GOT3 (cell line): ENCODE measurements around the gene COL18A1.

Experiments
- DNase-seq: peaks from one replicate; lab custom pipeline; 2025; ENCODE audit warnings: mixed read lengths; lab: John Stamatoyannopoulos, UW

Gene COL18A1

DNA sequence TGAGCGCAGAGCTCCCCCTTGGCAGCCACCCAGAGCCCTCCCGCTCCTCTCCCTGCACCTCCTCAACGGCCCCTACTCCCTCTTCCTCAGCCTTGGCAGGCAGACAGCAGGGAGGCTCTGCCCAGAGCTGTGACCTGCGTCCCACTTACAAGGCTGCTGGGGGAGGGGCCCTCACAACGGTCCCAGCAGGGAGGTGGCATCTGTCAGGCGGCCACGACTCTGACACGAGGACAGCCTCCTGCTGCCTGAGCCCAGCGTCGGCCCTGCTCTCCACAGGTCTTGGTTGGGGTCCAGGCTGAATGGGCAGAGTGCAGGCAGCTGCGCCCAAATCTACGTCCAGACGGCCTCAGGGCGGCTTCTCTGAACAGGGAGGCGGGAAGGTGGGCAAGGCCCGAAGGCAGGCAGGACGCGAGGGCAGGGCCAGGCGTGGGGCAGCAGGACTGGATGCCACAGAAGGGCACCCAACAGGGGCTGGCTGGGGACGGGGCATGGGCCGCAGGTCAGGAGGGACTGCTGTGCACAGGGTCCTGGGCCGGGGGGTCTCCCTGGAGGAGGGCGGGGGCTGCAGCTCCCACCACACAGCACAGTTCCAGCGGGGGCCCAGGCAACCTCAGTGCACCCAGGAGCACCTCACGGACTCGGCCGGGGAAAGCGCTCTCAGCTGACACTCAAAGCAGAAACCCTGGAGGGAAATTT is 129.8 kb downstream of the COL18A1 start:
- DNase-seq: no peak

DNA sequence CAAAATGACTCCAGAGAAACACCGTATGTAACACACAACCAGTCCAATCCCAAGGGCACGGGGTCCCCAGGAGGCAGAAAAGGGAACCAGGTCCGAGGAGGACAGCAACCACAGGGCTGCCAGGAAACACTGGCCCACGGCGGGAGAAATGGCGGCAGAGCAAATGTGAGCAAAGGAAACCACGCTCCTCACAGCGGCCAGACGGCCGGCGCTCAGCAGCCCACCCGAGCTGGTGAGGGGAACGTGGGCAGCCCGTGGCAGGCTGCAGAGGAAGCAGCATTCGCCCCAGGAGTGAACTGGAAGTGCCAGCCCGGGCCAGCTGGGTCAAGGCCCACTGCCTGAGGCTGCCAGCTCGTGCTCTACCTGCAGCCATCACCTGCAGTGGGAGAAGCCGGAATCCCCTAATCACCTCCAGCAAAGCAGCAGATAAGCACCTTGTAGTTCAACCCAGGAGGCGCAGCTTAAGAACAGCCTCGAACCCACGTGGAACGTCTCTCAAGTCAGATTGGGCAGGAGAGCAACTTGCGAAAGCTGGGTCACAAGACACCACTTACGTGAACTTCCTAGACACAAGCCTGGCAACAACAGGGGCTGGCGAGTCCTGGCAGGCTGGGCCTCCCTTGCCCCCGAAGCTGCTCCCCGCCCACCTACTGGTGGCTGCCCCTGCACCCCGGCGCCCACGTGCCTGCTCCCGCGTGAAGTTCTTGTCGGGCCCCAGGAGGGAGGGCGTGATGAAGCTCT is 130.5 kb downstream of the COL18A1 start:
- no peak for DNase-seq

DNA sequence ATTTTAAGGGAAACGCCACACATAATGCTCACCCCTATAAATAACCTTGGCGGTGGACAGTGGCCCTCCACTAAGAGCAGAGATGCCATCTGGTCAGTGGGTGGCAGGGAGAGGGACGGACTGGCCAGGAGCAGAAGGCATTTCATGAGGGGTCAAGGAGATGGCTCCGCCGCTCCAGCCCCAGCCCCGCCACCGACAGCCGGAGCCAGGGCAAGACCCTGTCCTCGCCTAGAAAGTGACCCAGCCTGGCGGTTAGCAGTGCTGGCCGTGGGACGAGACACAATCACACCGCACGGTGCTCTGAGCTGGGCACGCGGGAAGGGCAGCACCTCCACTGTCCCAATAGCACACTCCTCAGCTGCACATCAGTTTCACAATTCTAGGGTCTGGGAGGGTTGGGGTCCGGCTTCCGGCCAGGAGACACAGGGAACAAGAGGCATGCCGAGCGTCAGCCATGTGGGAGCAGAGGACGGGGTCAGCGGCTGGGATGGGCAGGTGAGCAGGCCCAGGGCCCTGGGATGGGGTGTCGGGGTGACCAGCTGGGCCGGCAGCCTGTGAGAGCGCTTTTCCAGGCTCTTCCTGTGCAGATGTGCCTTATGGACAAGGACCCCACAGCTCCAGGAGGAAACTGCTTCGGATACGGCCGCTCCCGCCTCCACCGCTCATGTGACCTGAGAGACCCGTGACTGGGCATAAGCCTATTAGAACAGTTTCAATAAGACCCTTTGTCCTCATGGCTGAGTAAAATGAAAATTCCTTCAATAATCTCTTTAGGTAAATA is 131.5 kb downstream of the COL18A1 start:
- no peak for DNase-seq

DNA sequence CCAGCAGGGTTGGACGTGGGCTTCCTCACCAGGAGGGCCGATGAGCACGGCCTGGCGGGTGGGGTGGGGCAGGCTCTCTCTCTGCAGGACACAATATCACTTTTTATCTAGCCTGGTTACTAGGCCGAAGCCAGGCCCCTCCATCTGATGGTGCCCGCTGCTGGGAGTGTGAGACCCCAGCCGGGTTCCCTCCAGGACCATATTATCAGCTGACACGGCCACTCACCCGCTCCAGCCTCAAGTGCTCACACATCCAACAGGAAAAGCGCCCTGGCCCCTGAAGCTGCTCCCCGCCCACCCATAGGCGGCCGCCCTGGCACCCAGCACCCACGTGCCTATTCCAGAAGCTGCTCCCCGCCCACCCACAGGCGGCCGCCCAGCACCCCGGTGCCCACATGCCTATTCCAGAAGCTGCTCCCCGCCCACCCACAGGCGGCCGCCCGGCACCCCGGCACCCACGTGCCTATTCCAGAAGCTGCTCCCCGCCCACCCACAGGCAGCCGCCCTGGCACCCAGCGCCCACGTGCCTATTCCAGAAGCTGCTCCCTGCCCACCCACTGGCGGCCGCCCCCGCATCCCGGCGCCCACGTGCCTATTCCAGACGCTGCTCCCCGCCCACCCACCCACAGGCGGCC is 132.3 kb downstream of the COL18A1 start:
- no peak for DNase-seq

DNA sequence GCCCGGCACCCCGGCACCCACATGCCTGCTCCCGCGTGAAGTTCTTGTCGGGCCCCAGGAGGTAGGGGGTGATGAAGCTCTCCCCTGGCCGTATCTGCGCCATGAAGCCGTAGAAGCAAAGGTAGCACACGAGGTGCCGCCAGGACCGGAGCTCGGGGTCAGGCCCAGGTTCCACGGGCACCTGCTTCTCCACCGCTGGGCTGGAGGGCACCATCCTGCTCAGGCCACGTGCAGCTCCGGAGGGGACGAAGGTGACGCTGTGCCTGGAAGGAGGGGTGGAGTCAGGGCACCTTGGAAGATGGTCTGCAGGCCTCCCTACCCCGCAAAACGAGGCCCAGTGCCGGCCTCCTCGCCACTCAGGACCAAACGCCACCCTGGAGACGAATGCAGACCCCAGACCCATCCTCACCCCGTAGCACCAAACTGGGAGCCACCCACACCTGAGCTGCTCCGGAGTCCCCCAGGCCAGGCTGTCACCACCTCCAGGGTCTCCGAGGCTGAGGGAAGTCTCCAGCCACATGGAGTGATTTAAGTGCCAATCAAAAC is 132.9 kb downstream of the COL18A1 start:
- no peak for DNase-seq

DNA sequence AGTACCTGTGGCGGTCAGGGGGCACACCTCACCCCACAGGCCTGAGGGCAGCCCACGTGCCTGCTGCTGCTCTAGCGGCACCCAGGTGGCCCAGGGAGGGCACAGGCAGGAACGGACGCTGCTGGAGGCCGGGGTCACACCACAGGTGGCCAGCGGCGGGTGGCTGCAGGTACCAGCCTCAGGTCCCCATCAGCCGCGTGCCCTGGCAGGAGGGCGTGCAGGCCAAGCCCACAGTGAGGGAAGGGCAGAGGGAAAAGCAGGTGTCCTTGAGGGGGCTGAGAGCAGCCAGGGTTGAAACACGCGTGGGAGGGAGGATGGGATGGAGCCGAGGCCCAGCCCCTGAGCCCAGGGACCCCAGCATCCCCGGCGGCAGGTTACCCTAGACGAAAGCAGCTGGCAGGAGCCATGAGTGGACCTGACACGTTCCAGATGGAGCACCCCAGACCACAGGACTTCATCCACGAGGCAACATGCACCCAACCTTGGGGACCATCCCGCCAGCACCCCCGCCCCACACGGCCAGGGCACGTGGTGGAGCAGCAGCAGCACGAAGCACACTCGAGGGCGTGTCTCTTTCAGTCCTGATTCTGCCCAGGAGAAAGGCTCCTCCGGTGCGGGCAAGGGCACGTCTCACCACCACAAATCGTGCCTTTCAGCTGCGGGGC is 133.5 kb downstream of the COL18A1 start:
- no peak for DNase-seq

DNA sequence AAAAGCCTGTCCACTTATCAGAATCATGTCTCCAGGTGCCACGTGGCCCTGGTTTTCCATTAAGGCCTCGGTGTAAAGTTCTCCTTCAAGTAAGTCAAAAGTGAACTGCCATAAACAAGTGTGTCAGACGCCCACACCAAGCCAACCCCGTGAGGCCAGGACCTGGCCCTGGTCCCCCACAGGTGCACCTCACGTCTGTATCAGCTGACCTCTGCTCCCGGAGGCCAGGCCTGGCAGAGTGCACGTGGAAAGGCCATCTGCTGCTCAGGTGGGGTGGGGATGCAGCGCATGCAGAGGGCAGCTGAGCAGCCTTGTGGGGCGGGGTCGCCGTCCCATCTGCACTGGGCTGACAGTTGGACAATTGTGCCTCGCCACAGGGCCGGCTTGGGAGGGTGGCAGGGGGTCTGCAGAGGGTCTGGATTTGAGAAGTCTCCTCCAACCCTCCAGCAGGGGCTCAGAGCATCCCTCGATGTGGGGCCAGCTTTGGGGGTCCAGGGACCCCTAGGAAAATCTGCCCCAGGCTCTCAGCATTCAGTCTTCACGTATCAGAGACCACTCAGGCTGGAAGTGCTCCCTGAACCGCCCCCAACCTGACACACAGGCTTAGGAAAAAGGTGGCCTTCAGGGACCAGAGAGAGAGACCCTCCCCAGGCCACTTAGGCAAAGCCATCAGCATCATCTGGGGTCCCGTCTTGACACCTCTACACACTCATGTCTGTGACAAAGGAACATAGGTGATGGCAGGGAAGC is 134.3 kb downstream of the COL18A1 start:
- DNase-seq: no peak

DNA sequence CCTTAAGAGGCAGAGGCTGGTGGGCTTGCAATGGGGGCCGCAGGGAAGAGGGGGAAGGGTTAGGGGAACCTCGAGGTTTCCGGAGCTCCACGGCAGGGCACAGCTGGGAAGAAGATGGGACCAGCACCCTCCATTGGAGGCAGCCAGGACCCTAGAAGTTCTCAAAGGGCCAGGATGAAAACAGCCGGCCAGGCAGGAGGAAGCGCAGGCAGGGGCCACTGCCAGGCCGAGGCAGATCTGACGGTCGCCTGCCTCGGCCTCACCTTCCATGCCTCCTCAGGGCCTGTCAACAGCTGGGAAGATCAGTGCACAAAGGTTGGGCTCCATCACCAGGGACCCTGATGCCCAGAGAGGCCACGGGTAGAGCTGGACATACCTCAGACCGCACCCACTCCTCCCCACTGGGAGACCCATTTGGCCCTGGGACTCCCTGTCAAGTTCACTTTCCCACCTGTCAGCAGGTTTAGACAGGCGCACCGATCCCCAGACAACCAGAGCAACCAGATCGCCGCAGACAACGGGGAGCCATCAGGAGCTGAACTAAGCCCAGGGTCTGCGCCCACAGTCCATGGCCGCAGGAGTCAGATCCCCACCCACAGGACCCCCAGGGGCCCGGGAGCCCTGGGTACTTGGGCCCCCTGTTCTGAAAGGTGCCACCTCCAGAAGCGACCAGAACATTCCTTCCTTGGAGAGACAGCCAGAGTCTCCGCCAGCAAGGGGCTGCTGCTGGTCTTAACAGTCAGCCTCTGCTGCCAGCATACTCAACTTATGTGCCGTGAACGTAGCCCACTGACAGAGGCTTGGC is 135.0 kb downstream of the COL18A1 start:
- DNase-seq: no peak

DNA sequence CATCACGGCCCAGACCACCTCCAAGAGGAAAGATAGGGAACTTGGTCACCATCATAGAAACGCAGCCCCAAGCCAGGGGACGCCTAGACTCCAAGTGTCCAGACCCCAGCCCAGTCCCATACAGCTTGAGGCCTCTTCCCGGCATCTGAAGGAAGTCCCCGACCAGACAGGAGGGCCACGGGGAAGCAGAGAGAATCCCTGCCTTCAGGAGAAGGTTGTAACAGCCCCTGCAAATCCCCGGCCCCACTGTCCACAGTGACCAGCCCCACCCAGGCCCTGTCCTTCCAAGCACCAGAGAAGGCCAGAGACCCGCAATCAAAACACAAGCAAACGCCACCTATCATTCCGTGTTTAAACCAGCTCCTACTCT is 135.6 kb downstream of the COL18A1 start:
- DNase-seq: no peak

DNA sequence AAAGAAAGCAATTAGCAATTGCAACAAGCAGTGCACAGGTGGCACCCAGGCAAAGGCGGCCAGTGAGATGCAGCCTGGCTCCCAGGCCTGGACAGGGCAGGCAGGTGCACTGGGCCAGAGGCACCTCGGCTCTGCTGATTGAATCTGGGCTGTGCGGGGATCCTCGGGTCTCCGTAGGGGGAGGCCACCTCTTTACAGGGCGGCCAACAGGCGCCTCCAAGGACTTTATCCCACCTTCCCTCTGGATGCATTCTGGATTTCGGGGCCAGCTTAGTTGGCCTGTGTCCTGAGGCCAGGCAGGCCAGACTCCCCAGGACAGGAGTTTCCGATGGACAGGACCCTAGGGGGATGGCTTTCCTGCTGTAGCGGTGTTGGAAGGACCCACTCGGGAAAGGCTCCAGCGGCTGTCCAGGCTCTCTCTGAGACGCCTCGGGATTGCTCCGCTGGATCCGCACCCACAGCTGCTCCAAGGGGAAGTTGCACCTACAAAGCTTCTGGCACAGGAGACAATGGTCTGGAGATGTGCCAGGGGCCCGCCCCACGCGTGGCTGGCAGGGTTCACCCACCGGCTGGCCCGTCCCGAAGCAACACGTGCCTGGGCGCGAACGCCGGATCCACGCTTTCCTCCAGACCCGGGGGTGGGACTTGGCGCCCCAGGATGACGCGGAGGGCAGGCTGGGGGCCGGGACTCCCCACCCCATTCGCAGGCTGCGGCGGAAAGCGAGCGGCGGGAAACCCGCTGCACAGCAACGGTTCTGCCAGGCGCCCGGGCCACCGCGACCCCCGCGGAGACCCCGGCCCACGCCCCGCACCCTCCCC is 136.5 kb downstream of the COL18A1 start:
- peak; percentile 31 for DNase-seq

DNA sequence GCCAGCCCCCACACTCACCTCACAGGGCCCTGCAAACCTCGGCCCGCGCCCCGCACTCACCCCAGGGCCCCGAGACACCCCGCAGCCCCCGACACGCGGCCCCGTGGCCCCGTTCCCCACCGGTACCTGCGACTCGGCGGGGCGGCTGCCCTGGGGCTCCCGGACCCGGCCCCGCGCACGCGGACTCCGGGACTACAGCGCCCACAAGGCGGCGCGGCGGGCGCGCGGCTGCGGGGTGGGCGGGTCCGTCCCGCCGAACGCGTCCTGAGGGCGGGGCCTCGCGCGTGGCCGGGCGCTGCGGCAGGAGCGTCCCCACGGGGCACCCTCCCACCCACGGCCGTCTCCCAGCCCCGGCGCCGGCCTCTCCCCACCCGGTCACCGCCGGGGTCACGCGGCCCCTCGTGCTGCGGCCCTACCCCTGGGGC is 137.3 kb downstream of the COL18A1 start, which contains the start of gene SLC19A1:
Gene SLC19A1, minus strand, starts transcription at position 199 of the 425 bp plus-strand sequence. CDS start 4,481 bp downstream, outside the sequence.
- no peak for DNase-seq

DNA sequence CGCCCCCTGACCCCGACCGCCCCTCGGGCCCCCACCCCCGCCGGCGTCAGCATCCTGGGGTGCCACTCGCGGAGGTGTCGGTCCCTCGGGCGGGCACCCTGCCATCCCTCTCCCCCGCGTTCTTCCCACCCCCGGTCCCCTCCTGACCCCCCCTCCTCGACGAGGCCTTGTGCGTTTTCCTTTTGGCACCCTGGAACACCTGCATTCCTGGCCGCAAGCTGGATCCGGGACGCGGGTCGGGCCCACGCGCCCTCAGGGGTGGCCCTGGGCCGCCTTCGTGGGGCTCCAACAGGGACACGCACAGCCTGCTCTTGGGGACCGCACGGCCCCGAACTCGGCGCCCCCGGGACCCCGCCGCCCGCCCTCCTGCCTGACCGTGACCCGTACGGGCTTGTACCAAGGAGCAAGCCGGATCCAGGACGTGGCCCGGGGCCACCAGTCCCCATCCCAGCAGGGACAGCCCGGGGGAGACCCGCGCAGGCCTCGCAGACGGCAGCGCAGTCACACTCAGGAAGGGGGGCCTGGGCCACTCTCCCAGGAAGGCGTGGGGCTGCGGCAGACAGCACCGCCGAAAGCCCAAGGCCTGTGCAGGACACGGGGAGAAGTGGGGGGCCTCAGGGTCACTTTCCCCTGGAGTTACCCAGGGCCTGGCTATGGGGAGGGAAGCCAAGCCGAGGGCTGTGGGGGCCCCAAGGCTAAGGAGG is 137.9 kb downstream of the COL18A1 start:
- no peak for DNase-seq

DNA sequence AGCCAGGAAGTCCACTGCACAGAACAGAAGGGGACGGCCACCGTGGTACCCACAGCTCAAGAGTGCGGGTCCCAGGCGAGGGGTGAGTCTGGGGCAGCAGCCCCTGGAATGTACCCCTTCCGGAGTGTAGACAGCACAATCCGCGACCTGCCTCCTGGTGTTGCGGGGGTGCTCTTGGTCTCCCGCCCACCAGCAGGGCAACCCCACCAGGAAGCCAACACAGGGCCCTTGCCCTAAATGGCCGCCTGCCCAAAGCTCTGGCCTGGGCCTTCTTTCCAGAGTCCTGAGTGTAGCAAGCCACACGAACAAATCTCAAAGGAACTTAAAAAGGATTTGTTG is 138.4 kb downstream of the COL18A1 start:
- DNase-seq: no peak

DNA sequence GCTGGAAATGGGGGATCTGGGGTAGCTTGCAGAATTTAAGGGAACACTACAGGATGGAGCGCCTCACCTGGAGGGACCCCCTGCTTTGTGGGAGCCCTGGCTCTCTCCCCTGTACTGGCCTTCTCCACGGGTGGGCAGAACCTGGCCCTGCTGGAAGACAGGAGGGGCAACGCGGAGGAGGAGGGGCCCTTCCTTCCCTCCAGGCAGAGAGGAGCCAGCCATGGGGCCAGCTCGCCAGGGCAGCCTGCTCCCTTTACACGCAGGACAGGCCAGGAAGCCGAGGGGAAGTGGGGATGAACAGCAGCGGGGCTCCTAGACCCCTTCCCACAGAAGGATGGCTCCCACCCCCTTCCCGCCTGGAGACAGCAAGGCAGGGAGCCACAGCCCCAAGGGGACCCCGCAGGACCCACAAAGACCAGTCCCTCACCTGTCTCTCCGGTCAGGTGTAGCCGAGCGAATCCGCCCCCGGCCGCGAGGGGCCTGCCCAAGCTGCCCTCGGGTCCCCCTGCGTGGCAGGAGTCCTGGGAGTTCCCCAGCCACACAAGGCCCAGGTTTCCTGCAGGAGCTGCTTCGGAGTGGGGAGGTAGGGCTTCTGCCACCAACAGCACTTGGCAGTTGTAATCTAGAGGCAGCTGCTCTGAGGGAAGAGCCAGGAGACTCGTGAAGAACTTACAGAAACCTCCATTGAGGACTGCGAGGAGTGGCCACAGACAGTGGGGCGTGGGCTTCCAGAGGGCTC is 138.9 kb downstream of the COL18A1 start:
- DNase-seq: no peak

DNA sequence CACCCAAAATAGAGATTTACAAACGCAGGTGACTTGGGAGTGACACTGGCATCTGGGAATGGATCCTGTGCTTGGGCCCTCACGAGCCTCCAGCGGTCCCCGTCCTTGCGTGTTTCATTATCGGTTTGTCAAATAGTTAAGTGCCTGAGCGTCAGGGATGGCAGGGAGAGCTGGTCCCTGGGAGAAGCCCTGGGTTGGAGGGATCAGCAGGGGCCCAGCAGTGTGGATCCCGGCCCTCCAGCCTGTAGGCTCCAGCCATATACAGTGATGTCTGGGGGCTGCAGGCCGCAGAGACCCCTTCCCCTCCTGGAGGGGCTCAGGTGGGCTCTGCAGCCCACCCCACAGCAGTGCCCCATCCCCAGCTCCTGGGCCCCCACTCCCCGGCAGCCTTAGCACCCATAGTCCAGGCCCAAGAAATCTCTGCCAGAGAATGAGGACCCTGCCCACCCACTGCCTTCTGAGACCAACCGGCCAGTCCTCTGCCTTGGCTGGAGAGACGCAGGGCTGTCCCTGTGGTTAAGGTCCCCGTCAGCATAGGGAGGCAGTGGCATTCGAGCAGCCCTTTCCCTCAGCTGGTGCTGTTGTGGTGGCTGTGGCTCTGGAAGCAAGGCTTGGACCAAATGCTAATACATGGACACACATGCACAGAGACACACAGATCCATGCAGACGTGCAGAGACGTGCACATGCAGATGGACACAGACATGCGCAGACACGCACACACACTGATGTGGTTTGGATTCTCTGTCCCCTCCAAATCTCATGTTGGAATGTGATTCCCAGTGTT is 139.7 kb downstream of the COL18A1 start:
- no peak for DNase-seq

DNA sequence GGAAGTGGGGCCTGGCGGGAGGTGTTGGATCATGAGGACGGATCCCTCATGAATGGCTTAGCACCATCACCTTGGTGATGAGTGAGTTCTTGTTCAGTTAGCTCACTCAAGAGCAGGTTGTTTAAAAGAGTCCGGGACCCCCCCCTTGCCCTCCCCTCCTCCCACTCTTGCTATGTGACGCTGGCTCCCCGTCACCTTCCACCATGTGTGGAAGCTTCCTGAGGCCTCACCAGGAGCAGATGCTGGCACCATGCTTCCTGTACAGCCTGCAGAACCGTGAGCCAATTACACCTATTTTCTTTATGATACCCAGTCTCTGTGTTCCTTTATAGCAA is 140.2 kb downstream of the COL18A1 start:
- no peak for DNase-seq
